Activated CD8-positive, alpha-beta T cell treated with anti-CD3 and anti-CD28 coated beads for 36 hours (primary cell): ENCODE results near the gene FIGLA. TPM values are rescaled to one million over a fixed set of nuclear protein-coding genes. Genes with fewer than 3 reads are reported as not detected.

Experiments
- ATAC-seq: fragments of 200-7000 bp; cut with Tn5 transposase; one replicate; pipeline ENCODE4 v1.10.0; 2021; ENCODE audit warnings: mild to moderate bottlenecking, moderate library complexity
- CTCF ChIA-PET: fragments of 350-600 bp; sonication (Branson Sonifier 250); formaldehyde crosslinking; loops from one replicate; lab custom pipeline; 2021; ENCODE audit warnings: antibody characterized with exemption; lab: Charles Lee
- POLR2A ChIA-PET: fragments of 350-600 bp; sonication (Branson Sonifier 250); formaldehyde crosslinking; loops from one replicate; lab custom pipeline; 2021; ENCODE audit warnings: antibody characterized with exemption; lab: Charles Lee
- DNase-seq: peaks from one replicate; pipeline ENCODE4 v3.0.0-alpha.2; 2020
- H3K27ac Mint-ChIP-seq: one replicate; pipeline ENCODE4 v1.8.0; 2021; ENCODE audit warnings: mild to moderate bottlenecking, mixed read lengths
- H3K27me3 Mint-ChIP-seq: one replicate; pipeline ENCODE4 v1.8.0; 2021; ENCODE audit warnings: mixed read lengths
- H3K36me3 Mint-ChIP-seq: one replicate; pipeline ENCODE4 v1.8.0; 2021; ENCODE audit warnings: low read depth, mixed read lengths
- H3K4me1 Mint-ChIP-seq: one replicate; pipeline ENCODE4 v1.8.0; 2021; ENCODE audit warnings: low read depth, mixed read lengths
- H3K4me3 Mint-ChIP-seq: one replicate; pipeline ENCODE4 v1.8.0; 2021; ENCODE audit warnings: mild to moderate bottlenecking, moderate library complexity, mixed read lengths
- H3K9me3 Mint-ChIP-seq: one replicate; pipeline ENCODE4 v1.8.0; 2021; ENCODE audit warnings: mixed read lengths
- CTCF ChIP-seq: fragments of 200-600 bp; IDR thresholded peaks from one replicate; pipeline ENCODE4 v1.8.0; 2022; ENCODE audit warnings: antibody characterized with exemption, mild to moderate bottlenecking
- intact Hi-C: fragments of 100-400 bp; cut with micrococcal nuclease; formaldehyde crosslinking; loops from one replicate; pipeline ENCODE4 v1.10.0; 2022
- total RNA-seq, 2 experiments: library from RNA; stranded (reverse); gene quantifications; one replicate each; pipeline ENCODE4 v1.2.3, GENCODE V29; 2021

FIGLA gene
- total RNA-seq, 2 experiments from 2014 or later: not detected

DNA sequence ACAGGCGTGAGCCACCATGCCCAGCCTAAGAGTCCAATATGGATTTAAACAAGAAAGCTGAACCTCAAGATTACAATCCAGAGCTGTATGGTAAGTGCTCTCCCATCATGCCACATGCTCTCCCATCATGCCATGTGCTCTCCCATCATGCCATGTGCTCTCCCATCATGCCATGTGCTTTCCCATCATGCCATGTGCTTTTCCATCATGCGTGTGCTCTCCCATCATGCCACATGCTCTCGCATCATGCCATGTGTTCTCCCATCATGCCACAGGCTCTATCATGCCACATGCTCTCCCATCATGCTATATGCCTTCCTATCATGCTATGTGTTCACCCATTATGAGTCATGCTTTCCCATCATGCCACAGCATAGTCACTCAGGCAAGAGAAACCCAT lies 43.2 kb downstream of the FIGLA start:
- intact Hi-C loops: no loop called here
- ChIA-PET CTCF (interaction anchor here (1.1 kb wide), 1 partner anchor 130 kb away, joined by 3 read pairs; no protein-coding TSS in a partner anchor), POLR2A (no interaction called here)
- Mint-ChIP-seq H3K27ac (no peak overlapping the region), H3K4me1 (peaks cover 5% of the 10 kb centered on the region), H3K9me3 (peaks cover 4% of the 10 kb centered on the region), H3K36me3 (peaks cover 4% of the 10 kb centered on the region), H3K27me3 (peaks cover 3% of the 10 kb centered on the region), H3K4me3 (no peak overlapping the region)
- TF ChIP-seq CTCF: no peak
- ATAC-seq (no peak), DNase-seq (no peak)

DNA sequence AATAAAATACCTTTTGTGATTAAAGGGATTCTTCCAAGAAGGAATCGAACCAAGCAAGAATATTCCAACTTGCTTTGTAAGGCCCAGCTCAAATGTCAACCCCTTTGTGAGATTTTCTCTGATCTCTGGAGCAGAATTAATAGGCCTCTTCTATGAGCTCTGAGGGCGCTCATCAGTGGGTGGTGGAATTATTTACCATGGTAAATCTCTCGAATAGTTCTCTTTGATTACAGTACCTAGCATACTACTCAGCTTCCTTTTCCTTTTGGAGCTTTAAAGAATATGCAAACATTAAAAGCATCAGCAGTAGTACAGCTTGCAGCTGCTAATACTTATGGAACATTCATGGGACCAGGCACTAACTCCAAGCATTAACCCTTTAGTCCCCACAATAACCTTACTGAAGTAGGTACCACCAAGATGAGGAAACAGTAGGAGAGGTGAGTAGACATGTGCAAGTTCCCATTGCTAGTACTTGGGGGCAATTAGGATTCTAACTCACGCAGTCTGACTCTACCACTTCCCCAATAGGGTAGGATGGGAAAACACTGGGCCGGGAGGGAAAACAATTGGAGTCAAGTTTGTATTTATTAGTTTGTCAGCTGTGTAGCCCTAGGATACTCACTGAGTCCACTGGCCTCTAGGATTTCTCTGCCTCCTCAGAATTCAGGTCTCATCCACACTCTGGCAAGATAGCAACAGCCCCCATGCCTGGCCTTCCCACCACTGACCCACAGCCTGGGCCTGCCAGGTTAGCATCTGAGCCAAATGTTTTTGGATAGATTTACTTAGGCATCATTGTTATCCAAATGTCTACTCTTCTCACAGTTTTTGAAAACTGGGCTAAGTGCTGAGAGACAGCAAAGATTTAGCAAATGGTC lies 44.1 kb downstream of the FIGLA start:
- Mint-ChIP-seq H3K27ac (no peak overlapping the region), H3K4me1 (peaks cover 5% of the 10 kb centered on the region), H3K4me3 (no peak overlapping the region), H3K36me3 (peaks cover 4% of the 10 kb centered on the region), H3K9me3 (peaks cover 4% of the 10 kb centered on the region), H3K27me3 (peaks cover 3% of the 10 kb centered on the region)
- intact Hi-C loops: no loop called here
- CTCF ChIA-PET: no interaction called here
- POLR2A ChIA-PET: no interaction called here
- TF ChIP-seq CTCF: no peak
- ATAC-seq: no peak
- no peak for DNase-seq

DNA sequence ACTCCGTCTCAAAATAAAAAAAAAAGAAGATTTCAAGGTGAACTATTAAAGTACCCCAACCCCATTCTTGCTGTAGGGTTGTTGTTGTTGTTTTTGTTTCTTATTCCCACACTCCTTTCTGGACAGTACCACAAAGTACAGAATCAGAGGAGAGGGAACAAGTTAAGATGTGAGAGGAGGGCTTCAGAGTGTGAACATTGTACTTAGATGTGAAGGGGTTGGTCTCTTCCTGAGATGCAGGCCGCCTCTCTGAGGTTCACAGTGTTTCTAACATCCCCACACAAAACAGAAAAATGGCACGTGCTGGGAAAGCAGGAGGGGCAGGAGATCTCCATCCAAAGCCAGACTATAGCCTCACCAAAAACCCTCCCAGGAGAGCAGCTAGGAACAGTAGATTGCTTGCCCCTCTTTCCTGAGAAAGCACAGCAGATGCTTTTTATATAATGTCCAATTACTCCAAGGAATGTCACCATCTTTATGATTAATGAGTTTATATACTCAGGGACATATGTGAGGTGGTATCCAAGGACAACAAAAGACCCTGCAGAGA lies 45.1 kb downstream of the FIGLA start:
- peaks cover 4% of the 10 kb centered on the region for H3K9me3 Mint-ChIP-seq
- no peak for DNase-seq
- no peak for ATAC-seq
- peaks cover 4% of the 10 kb centered on the region for H3K36me3 Mint-ChIP-seq
- CTCF ChIA-PET: no interaction called here
- no peak overlapping the region for H3K27ac Mint-ChIP-seq
- H3K4me3 Mint-ChIP-seq: no peak overlapping the region
- TF ChIP-seq CTCF: no peak
- intact Hi-C loops: no loop called here
- peaks cover 3% of the 10 kb centered on the region for H3K27me3 Mint-ChIP-seq
- POLR2A ChIA-PET: no interaction called here
- H3K4me1 Mint-ChIP-seq: peaks cover 5% of the 10 kb centered on the region

DNA sequence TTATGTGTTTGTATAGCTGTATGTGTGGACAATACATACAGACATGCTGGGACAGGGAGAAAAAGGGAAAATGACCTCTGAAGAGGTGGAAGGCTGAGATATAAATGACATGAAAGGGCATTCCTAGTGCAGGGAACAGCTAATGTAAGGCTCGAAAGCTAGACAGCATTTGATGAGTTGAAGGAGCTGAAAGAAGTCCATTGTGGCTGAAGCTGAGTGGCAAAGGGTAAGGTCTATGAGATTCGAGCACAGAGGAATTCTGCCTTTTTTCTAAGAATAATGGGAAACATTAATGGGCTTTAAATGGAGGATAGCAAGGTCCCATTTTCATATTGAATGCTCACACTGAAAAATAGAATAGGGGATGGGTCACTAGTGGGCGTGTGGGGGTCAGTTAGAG lies 46.0 kb downstream of the FIGLA start:
- Mint-ChIP-seq H3K4me3 (no peak overlapping the region), H3K27ac (no peak overlapping the region), H3K4me1 (peaks cover 5% of the 10 kb centered on the region), H3K36me3 (peaks cover 4% of the 10 kb centered on the region), H3K9me3 (peaks cover 4% of the 10 kb centered on the region), H3K27me3 (no peaks in the 10 kb centered on the region)
- ChIA-PET POLR2A (interaction anchor here (0.6 kb wide), 1 partner anchor 714 kb away, joined by 3 read pairs; no protein-coding TSS in a partner anchor), CTCF (no interaction called here)
- TF ChIP-seq CTCF: no peak
- ATAC-seq: no peak
- no peak for DNase-seq
- intact Hi-C loops: no loop called here

GRCh38 chr2:70743677-70744076 lies 46.8 kb downstream of the FIGLA start:
- DNase-seq (no peak), ATAC-seq (no peak)
- ChIA-PET CTCF (no interaction called here), POLR2A (no interaction called here)
- peaks cover 5% of the 10 kb centered on the region for H3K4me1 Mint-ChIP-seq
- peaks cover 4% of the 10 kb centered on the region for H3K9me3 Mint-ChIP-seq
- no peak overlapping the region for H3K4me3 Mint-ChIP-seq
- no peaks in the 10 kb centered on the region for H3K27me3 Mint-ChIP-seq
- H3K27ac Mint-ChIP-seq: no peak overlapping the region
- H3K36me3 Mint-ChIP-seq: peaks cover 4% of the 10 kb centered on the region
- intact Hi-C loops: no loop called here
- no peak for TF ChIP-seq CTCF
